ENCODE results near the gene PTCD2. TPM values are rescaled to one million over a fixed set of nuclear protein-coding genes. Genes with fewer than 3 reads are reported as not detected.

Gene PTCD2
- total RNA-seq, 1 donor from 2014 or later: 7.2 TPM

DNA sequence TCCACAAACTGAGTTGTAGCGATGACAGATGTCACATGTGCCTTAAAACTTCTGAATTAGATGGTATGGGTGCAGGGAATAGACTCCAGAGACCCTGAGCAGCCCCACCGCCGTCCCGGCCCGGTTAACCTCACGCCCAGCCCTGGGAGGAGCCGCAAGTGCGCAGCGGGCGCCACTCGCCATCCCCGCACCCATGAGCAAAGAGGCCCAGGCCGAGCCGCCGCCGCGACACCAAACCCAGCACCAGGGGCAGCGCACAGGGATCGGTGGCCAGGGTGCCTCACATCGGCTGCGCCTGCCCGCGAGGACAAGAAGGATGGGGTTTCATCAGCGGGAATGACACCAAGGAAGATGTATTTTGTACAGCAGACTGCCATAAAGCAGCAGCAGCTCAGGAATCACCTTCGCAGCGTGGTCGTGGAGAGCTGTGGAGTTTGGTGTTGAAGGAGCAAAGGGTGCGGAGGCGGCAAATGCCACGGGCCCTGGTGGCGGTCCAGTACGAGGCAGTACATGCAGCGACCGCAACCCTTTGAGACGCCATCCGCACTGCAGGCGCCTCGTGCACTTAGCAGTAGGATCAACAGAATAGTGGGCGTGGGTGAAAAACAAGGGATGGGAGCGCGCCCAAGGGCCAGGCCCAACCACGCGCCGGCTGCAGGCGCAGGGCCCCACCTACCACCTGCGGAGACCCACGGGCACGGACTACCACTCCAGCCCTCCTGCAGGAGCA is 97.3 kb downstream of the PTCD2 start:
- DNase-seq: no peak

Small RNAs within 50 kb of the gene (small RNA-seq; reads per million reads assigned to genes)
- gene RN7SL153P (ENCODE audit: low replicate concordance): not detected

Other genes starting within 250 kb of the PTCD2 start
- gene MAP1B, start 212.9 kb upstream of the PTCD2 start, total RNA-seq: 44.1 TPM
- gene MRPS27, start 133 bp upstream of the PTCD2 start, total RNA-seq: 46.7 TPM
- 1.1 TPM for gene ZNF366, start 187.0 kb downstream of the PTCD2 start, total RNA-seq

All from skin of body (tissue), 3 donors.